Suprapubic skin (tissue), 4 donors: ENCODE data around the gene CIRBP. TPM values are rescaled to one million over a fixed set of nuclear protein-coding genes. Genes with fewer than 3 reads are reported as not detected.

Experiments used
- DNase-seq, 2 donors: peaks; one replicate each; pipeline ENCODE4 v3.0.0-alpha.2; 2019; ENCODE audit warnings: low spot score in 2 of 2
- H3K27ac ChIP-seq: fragments of 200-600 bp; sonication (generic); one replicate; pipeline ENCODE4 v1.5.1; 2019
- H3K27me3 ChIP-seq: fragments of 200-600 bp; sonication (generic); one replicate; pipeline ENCODE4 v1.5.1; 2019
- H3K36me3 ChIP-seq: fragments of 200-600 bp; sonication (generic); one replicate; pipeline ENCODE4 v1.5.1; 2019
- H3K4me1 ChIP-seq: fragments of 200-600 bp; sonication (generic); one replicate; pipeline ENCODE4 v1.5.1; 2019
- H3K4me3 ChIP-seq: fragments of 200-600 bp; sonication (generic); one replicate; pipeline ENCODE4 v1.5.1; 2019; ENCODE audit warnings: mild to moderate bottlenecking
- H3K9me3 ChIP-seq: fragments of 200-600 bp; sonication (generic); one replicate; pipeline ENCODE4 v1.5.1; 2019
- EP300 ChIP-seq: sonication (generic); formaldehyde crosslinking; IDR thresholded peaks from one replicate; pipeline ENCODE4 v1.6.1; 2017; ENCODE audit warnings: antibody characterized with exemption
- POLR2A ChIP-seq, 2 donors: fragments of 450-650 bp; IDR thresholded peaks; one replicate each; pipeline ENCODE4 v1.6.1; 2017; ENCODE audit warnings: antibody characterized with exemption in 2 of 2, mild to moderate bottlenecking in 2 of 2, moderate library complexity in 2 of 2
- POLR2AphosphoS5 ChIP-seq, 3 donors: sonication (generic); formaldehyde crosslinking; IDR thresholded peaks; one replicate each; pipeline ENCODE4 v1.6.1; 2017; ENCODE audit warnings: antibody characterized with exemption in 3 of 3
- WGBS: methylation state at CpG from one replicate; pipeline ENCODE4 v1.1.5; 2018; 5-methylcytosine and 5-hydroxymethylcytosine counted together
- total RNA-seq, 4 donors: library from RNA; depleted of rRNA; stranded (reverse); fragments of >200 nt; gene quantifications; one replicate each; pipeline ENCODE4 v1.1.0, GENCODE V29; 2016
- TF ChIP-seq, protein P1 (sequence below), 2 donors: fragments of 200-600 bp in 1 of 2; fragments of 450-650 bp in 1 of 2; sonication (generic) in 1 of 2; IDR thresholded peaks; one replicate each; pipeline ENCODE4 v1.5.1; 2016 to 2019; ENCODE audit warnings: antibody characterized with exemption in 2 of 2, mild to moderate bottlenecking in 1 of 2, moderate library complexity in 1 of 2

CIRBP gene
- total RNA-seq, 4 donors from 2014 or later, result 338 to 672 (median 451) TPM

DNA sequence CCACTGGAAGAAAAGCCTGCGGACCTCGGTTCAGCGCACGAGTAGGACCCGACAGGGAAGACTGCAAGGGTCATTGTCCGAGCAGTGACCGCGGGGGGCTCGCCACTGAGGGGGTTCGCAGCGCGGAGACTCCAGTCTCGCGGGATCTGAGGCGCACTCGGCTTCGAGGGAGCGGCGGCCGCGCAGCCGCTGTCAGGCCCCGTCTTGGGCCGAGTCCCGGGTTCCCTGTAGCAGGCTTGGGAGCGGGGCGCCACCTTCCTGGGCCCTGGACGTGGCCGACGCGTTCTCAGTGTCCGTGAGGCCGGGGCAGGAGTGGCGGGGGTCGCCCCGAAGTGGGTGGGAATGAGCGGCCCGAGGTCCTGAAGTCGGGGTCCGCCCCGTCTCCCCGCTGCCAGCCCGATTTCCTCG is 5.7 kb downstream of the CIRBP start:
- WGBS, result 41% methylated on average over 24 of the region's 44 CpGs
- H3K4me1 ChIP-seq, result peaks cover 66% of the 10 kb centered on the region
- H3K4me3 ChIP-seq, result peak overlapping the region; percentile 57
- no peak for TF ChIP-seq POLR2A (IDR thresholded peaks at IDR 0.05)
- TF ChIP-seq POLR2AphosphoS5 (IDR thresholded peaks at IDR 0.05), result no peak
- TF ChIP-seq, protein P1, sequence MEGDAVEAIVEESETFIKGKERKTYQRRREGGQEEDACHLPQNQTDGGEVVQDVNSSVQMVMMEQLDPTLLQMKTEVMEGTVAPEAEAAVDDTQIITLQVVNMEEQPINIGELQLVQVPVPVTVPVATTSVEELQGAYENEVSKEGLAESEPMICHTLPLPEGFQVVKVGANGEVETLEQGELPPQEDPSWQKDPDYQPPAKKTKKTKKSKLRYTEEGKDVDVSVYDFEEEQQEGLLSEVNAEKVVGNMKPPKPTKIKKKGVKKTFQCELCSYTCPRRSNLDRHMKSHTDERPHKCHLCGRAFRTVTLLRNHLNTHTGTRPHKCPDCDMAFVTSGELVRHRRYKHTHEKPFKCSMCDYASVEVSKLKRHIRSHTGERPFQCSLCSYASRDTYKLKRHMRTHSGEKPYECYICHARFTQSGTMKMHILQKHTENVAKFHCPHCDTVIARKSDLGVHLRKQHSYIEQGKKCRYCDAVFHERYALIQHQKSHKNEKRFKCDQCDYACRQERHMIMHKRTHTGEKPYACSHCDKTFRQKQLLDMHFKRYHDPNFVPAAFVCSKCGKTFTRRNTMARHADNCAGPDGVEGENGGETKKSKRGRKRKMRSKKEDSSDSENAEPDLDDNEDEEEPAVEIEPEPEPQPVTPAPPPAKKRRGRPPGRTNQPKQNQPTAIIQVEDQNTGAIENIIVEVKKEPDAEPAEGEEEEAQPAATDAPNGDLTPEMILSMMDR (IDR thresholded peaks at IDR 0.05), result no peak
- no peak for TF ChIP-seq EP300
- H3K27me3 ChIP-seq, result no peaks in the 10 kb centered on the region
- peak in 1 of 2 donors; percentile 80 for DNase-seq
- H3K36me3 ChIP-seq, result peaks cover 54% of the 10 kb centered on the region
- H3K27ac ChIP-seq, result peak overlapping the region; percentile 96
- H3K9me3 ChIP-seq, result no peaks in the 10 kb centered on the region

- H3K36me3 ChIP-seq, result peaks cover 54% of the 10 kb centered on the region
- H3K4me1 ChIP-seq, result peaks cover 60% of the 10 kb centered on the region
- 0% methylated on average over 18 of the region's 98 CpGs for WGBS
These were observed 6.3 kb downstream of the CIRBP start, which contains the start of gene FAM174C for GRCh38 chr19:1275260-1275975. TSS of gene FAM174C (plus strand) at chr19:1275530. CDS start at chr19:1275550, 20 bp downstream.

DNA sequence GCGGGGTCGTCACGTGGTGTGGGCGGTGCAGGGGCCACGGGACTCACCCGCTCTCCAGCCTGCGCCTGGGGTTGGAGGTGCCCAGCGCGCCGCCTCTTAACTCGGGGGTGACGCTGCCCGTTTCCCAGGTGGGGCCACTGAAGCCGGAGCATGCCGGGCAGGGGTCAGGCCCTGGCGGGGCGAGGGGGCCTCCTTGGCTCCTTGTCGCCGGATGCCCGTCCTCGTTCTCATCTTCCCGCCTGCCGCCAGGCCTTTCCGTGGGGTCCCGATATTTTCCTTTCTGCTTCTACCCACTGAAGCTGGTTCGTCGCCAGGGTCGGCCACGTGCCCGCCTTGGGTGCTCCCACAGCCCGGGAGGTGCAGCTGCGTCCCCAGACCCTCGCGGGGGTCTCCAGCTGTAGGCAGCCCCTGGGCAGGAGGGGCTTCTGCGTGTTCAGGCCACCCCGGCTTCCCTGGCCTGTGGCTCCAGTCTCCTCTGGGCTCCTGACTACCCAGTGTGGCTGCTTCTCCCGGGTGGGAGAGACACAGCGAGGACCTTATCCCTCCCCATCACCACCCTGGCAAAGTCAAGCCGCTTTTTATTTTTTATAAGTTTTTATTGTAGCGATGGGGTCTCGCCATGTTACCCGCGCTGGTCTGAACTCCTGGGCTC is 7.0 kb downstream of the CIRBP start:
- Histone ChIP-seq H3K27ac (peak overlapping the region; percentile 96), H3K4me3 (peak overlapping the region; percentile 57), H3K4me1 (peaks cover 54% of the 10 kb centered on the region), H3K27me3 (no peaks in the 10 kb centered on the region), H3K36me3 (peaks cover 50% of the 10 kb centered on the region), H3K9me3 (no peaks in the 10 kb centered on the region)
- TF ChIP-seq POLR2A (IDR thresholded peaks at IDR 0.05) (no peak), EP300 (no peak), POLR2AphosphoS5 (IDR thresholded peaks at IDR 0.05) (no peak)
- TF ChIP-seq, protein P1 (IDR thresholded peaks at IDR 0.05), result no peak
- 11% methylated on average over 26 of the region's 43 CpGs for WGBS
- DNase-seq, result no peak

More at GRCh38 chr19:1275260-1275975, 6.3 kb downstream of the CIRBP start, which contains the start of gene FAM174C:
- Histone ChIP-seq H3K4me3 (peak within 1 kb of the TSS; percentile 57), H3K9me3 (no peaks in the 10 kb centered on the region), H3K27ac (peak within 1 kb of the TSS; percentile 96), H3K27me3 (no peaks in the 10 kb centered on the region)
- peak in 1 of 3 donors; percentile 60 for TF ChIP-seq POLR2AphosphoS5 (IDR thresholded peaks at IDR 0.05)
- TF ChIP-seq POLR2A (IDR thresholded peaks at IDR 0.05), result peak in 1 of 2 donors; percentile 68
- TF ChIP-seq, protein P1 (IDR thresholded peaks at IDR 0.05), result no peak
- no peak for TF ChIP-seq EP300
- peak; percentile 97 to 99 for DNase-seq

DNA sequence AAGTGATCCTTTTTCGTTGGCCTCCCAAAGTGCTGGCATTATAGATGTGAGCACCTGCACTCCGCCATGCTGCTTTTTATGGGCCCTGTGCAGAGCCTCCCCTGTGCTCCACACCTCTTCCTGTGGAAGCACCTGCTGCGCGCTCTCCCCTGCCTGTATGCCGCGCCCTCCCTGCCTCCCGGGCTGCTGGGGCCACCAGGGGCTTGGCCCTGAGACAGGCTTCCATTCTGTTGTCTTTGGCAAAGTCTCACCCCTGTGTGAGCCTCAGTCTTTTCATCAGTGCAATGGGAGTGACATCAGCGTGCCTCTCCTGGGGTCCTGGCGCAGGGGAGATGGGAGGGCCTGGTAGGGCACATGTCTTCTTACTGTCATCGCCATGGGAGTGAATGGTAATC is 7.5 kb downstream of the CIRBP start:
- H3K4me3 ChIP-seq, result peak overlapping the region; percentile 57
- no peak for DNase-seq
- TF ChIP-seq, protein P1 (IDR thresholded peaks at IDR 0.05), result no peak
- TF ChIP-seq POLR2AphosphoS5 (IDR thresholded peaks at IDR 0.05) (no peak), POLR2A (IDR thresholded peaks at IDR 0.05) (no peak), EP300 (no peak)
- 56% methylated on average over 10 of the region's 10 CpGs for WGBS
- H3K9me3 ChIP-seq, result no peaks in the 10 kb centered on the region
- H3K27ac ChIP-seq, result peak overlapping the region; percentile 96
- peaks cover 45% of the 10 kb centered on the region for H3K36me3 ChIP-seq
- no peaks in the 10 kb centered on the region for H3K27me3 ChIP-seq
- peaks cover 48% of the 10 kb centered on the region for H3K4me1 ChIP-seq

DNA sequence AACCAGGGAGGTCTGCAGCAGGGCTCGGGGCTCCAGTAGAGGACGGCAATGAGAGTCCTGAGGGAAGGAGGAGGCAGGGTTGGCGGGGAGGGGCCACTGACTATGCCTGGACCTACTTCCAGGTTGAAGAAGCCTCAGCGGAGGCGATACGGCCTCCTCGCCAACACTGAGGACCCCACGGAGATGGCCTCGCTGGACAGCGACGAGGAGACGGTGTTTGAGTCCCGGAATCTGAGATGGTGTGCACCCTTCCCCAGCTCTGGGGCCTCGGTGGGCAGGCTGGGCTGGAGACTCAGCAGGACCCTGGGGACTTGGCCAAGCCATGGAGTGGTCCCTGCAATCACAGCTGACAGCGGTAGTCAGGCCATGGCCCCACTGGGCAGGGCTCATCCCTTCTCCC is 7.9 kb downstream of the CIRBP start:
- Histone ChIP-seq H3K9me3 (no peaks in the 10 kb centered on the region), H3K4me3 (peak overlapping the region; percentile 57), H3K36me3 (peaks cover 41% of the 10 kb centered on the region), H3K4me1 (peaks cover 44% of the 10 kb centered on the region), H3K27ac (no peak overlapping the region), H3K27me3 (no peaks in the 10 kb centered on the region)
- DNase-seq, result no peak
- TF ChIP-seq, protein P1 (IDR thresholded peaks at IDR 0.05), result no peak
- TF ChIP-seq POLR2A (IDR thresholded peaks at IDR 0.05) (no peak), EP300 (no peak), POLR2AphosphoS5 (IDR thresholded peaks at IDR 0.05) (no peak)
- WGBS, result 88% methylated on average over 14 of the region's 15 CpGs
